H9 (cell line): Measurements from ENCODE around the gene KCNJ16. TPM values are rescaled to one million over a fixed set of nuclear protein-coding genes. Genes with fewer than 3 reads are reported as not detected.

Experiments
- DNase-seq: peaks from one replicate; pipeline ENCODE4 v3.0.0-alpha.2; 2017
- H2AFZ ChIP-seq: one replicate; pipeline ENCODE4 v1.6.1; 2013; ENCODE audit warnings: mild to moderate bottlenecking, low read length, control low read depth, moderate library complexity
- H2AK5ac ChIP-seq: 2 replicates; pipeline ENCODE4 v1.6.1; 2013; ENCODE audit warnings: low read length, control low read depth, mixed read lengths; ENCODE audit not compliant: insufficient read length
- H2BK120ac ChIP-seq: one replicate; pipeline ENCODE4 v1.6.1; 2013; ENCODE audit warnings: low read depth, mild to moderate bottlenecking, low read length, control low read depth, inconsistent platforms; ENCODE audit not compliant: poor library complexity, severe bottlenecking
- H2BK12ac ChIP-seq: 2 replicates; pipeline ENCODE4 v1.6.1; 2013; ENCODE audit warnings: low read length, control low read depth, mixed read lengths, low read depth; ENCODE audit not compliant: insufficient read length
- H2BK15ac ChIP-seq: 2 replicates; pipeline ENCODE4 v1.6.1; 2013; ENCODE audit warnings: low read depth, low read length, control low read depth
- H2BK20ac ChIP-seq: one replicate; pipeline ENCODE4 v1.6.1; 2013; ENCODE audit warnings: low read depth, mild to moderate bottlenecking, low read length, control low read depth, inconsistent platforms; ENCODE audit not compliant: poor library complexity, severe bottlenecking
- H2BK5ac ChIP-seq: 2 replicates; pipeline ENCODE4 v1.6.1; 2013; ENCODE audit warnings: low read length, control low read depth, mixed read lengths; ENCODE audit not compliant: insufficient read length
- H3K14ac ChIP-seq: 2 replicates; pipeline ENCODE4 v1.6.1; 2013; ENCODE audit warnings: low read length, control low read depth; ENCODE audit not compliant: insufficient read depth
- H3K18ac ChIP-seq: 2 replicates; pipeline ENCODE4 v1.6.1; 2013; ENCODE audit warnings: low read depth, mild to moderate bottlenecking, mixed read lengths, low read length, control low read depth; ENCODE audit not compliant: insufficient read length
- H3K23ac ChIP-seq: 2 replicates; pipeline ENCODE4 v1.6.1; 2013; ENCODE audit warnings: low read length, control low read depth, mixed read lengths, low read depth; ENCODE audit not compliant: insufficient read length
- H3K23me2 ChIP-seq: 2 replicates; pipeline ENCODE4 v1.6.1; 2013; ENCODE audit warnings: low read depth, mild to moderate bottlenecking, mixed read lengths, low read length, control low read depth; ENCODE audit not compliant: insufficient read length, poor library complexity, severe bottlenecking
- H3K27ac ChIP-seq: 2 replicates; pipeline ENCODE4 v1.5.1; 2013; ENCODE audit warnings: low read length, control low read depth, mixed read lengths, low read depth; ENCODE audit not compliant: insufficient read length
- H3K27me3 ChIP-seq: 2 replicates; pipeline ENCODE4 v1.6.1; 2013; ENCODE audit warnings: low read length, control low read depth, inconsistent platforms; ENCODE audit not compliant: insufficient read depth
- H3K4ac ChIP-seq: 2 replicates; pipeline ENCODE4 v1.6.1; 2013; ENCODE audit warnings: low read depth, mild to moderate bottlenecking, control low read depth, inconsistent platforms, low read length, moderate library complexity
- H3K4me1 ChIP-seq: 2 replicates; pipeline ENCODE4 v1.6.1; 2013; ENCODE audit warnings: low read length, control low read depth, inconsistent platforms; ENCODE audit not compliant: insufficient read depth
- H3K4me2 ChIP-seq: 2 replicates; pipeline ENCODE4 v1.6.1; 2013; ENCODE audit warnings: low read length, control low read depth, mixed read lengths; ENCODE audit not compliant: insufficient read length, insufficient read depth
- H3K56ac ChIP-seq: 2 replicates; pipeline ENCODE4 v1.6.1; 2013; ENCODE audit warnings: low read depth, mild to moderate bottlenecking, mixed read lengths, low read length, control low read depth; ENCODE audit not compliant: insufficient read length
- H3K79me1 ChIP-seq: 2 replicates; pipeline ENCODE4 v1.6.1; 2013; ENCODE audit warnings: low read depth, mild to moderate bottlenecking, moderate library complexity, low read length, control low read depth, inconsistent platforms; ENCODE audit not compliant: insufficient read depth, poor library complexity, severe bottlenecking
- H3K79me2 ChIP-seq: 2 replicates; pipeline ENCODE4 v1.6.1; 2013; ENCODE audit warnings: low read length, control low read depth, inconsistent platforms; ENCODE audit not compliant: insufficient read depth
- H3K9ac ChIP-seq: 2 replicates; pipeline ENCODE4 v1.6.1; 2013; ENCODE audit warnings: low read length, control low read depth, mixed read lengths; ENCODE audit not compliant: insufficient read length; ENCODE audit errors: extremely low read depth
- H3K9me3 ChIP-seq: one replicate; pipeline ENCODE4 v1.6.1; 2013; ENCODE audit warnings: low read depth, low read length, inconsistent platforms; ENCODE audit not compliant: control insufficient read depth
- H3T11ph ChIP-seq: one replicate; pipeline ENCODE4 v1.6.1; 2013; ENCODE audit warnings: mild to moderate bottlenecking, low read length, control low read depth, inconsistent platforms
- H4K20me1 ChIP-seq: one replicate; pipeline ENCODE4 v1.6.1; 2013; ENCODE audit not compliant: control insufficient read depth, insufficient read length, insufficient read depth
- H4K5ac ChIP-seq: 2 replicates; pipeline ENCODE4 v1.6.1; 2013; ENCODE audit warnings: low read depth, mild to moderate bottlenecking, mixed read lengths, low read length, control low read depth; ENCODE audit not compliant: insufficient read length
- H4K8ac ChIP-seq: replicated peaks from 2 replicates; pipeline ENCODE4 v1.6.1; 2013; ENCODE audit warnings: low read length, control low read depth, mixed read lengths, low read depth; ENCODE audit not compliant: insufficient read length
- H4K91ac ChIP-seq: 2 replicates; pipeline ENCODE4 v1.6.1; 2013; ENCODE audit warnings: low read depth, mild to moderate bottlenecking, moderate library complexity, mixed read lengths, low read length, control low read depth; ENCODE audit not compliant: insufficient read length
- H3K27ac Mint-ChIP-seq, 3 experiments: 2 replicates in 2 of 3; 3 replicates in 1 of 3; pipeline ENCODE4 v1.8.0; 2020 to 2021; ENCODE audit warnings: mixed read lengths in 3 of 3, mild to moderate bottlenecking in 1 of 3, moderate library complexity in 1 of 3
- H3K27me3 Mint-ChIP-seq: 2 replicates; pipeline ENCODE4 v1.8.0; 2021; ENCODE audit warnings: low read depth, mild to moderate bottlenecking, moderate library complexity, mixed read lengths
- H3K36me3 Mint-ChIP-seq, 3 experiments: 2 replicates in 2 of 3; 3 replicates in 1 of 3; pipeline ENCODE4 v1.8.0; 2020 to 2021; ENCODE audit warnings: low read depth in 3 of 3, mixed read lengths in 3 of 3; ENCODE audit not compliant: insufficient read depth in 1 of 3
- H3K4me1 Mint-ChIP-seq, 2 experiments: 2 replicates each; pipeline ENCODE4 v1.8.0; 2020; ENCODE audit warnings: mixed read lengths in 2 of 2
- H3K4me3 Mint-ChIP-seq, 2 experiments: 2 replicates in 1 of 2; 3 replicates in 1 of 2; pipeline ENCODE4 v1.8.0; 2020 to 2021; ENCODE audit warnings: mild to moderate bottlenecking in 2 of 2, mixed read lengths in 2 of 2, moderate library complexity in 1 of 2
- H3K9me3 Mint-ChIP-seq, 2 experiments: 2 replicates in 1 of 2; 3 replicates in 1 of 2; pipeline ENCODE4 v1.8.0; 2020; ENCODE audit warnings: mild to moderate bottlenecking in 2 of 2, mixed read lengths in 2 of 2, moderate library complexity in 1 of 2
- CTCF ChIP-seq: fragments of 200-600 bp; sonication (generic); conservative IDR thresholded peaks from 3 replicates; pipeline ENCODE4 v1.8.0; 2021; ENCODE audit warnings: antibody characterized with exemption, mild to moderate bottlenecking
- WGBS: extraction: QIAGEN DNeasy Blood & Tissue Kit; methylation state at CpG from one replicate; pipeline ENCODE4 v1.1.7; 2013; ENCODE audit warnings: missing lambda C conversion rate, low lambda C conversion rate, mixed read lengths; ENCODE audit not compliant: insufficient read length; ENCODE audit errors: extremely low coverage; 5-methylcytosine and 5-hydroxymethylcytosine counted together
- total RNA-seq: library from RNA; stranded (reverse); gene quantifications from 2 replicates; pipeline ENCODE4 v1.2.1, GENCODE V29; 2021

KCNJ16 gene
- total RNA-seq, 1 experiment from 2014 or later, result not detected

GRCh38 chr17:70139449-70139993 is 64.5 kb downstream of the KCNJ16 start:
- Histone ChIP-seq H2BK15ac (no peak overlapping the region), H3K9ac (no peak overlapping the region), H3K18ac (no peak overlapping the region), H4K20me1 (no peaks in the 10 kb centered on the region), H2AFZ (no peak overlapping the region), H4K8ac (no peak overlapping the region), H3K79me2 (no peaks in the 10 kb centered on the region), H4K5ac (no peak overlapping the region), H2BK120ac (no peak overlapping the region), H2BK5ac (no peak overlapping the region), H3K27ac (no peak overlapping the region), H4K91ac (no peak overlapping the region), H3K4me1 (no peaks in the 10 kb centered on the region; the same call in 1 of the 2 replicates), H3K23ac (no peak overlapping the region), H3K4ac (no peak overlapping the region), H3T11ph (no peak overlapping the region), H3K27me3 (no peaks in the 10 kb centered on the region), H3K9me3 (no peaks in the 10 kb centered on the region), H2BK20ac (no peak overlapping the region), H2AK5ac (no peak overlapping the region), H3K4me2 (no peak overlapping the region), H2BK12ac (no peak overlapping the region), H3K23me2 (no peaks in the 10 kb centered on the region), H3K14ac (no peak overlapping the region), H3K56ac (no peak overlapping the region), H3K79me1 (no peaks in the 10 kb centered on the region)
- H3K9me3 Mint-ChIP-seq, result no peaks in the 10 kb centered on the region
- H3K27ac Mint-ChIP-seq, result no peak overlapping the region
- DNase-seq, result no peak
- H3K4me1 Mint-ChIP-seq, result peaks cover 8 to 15% of the 10 kb centered on the region in 2 experiments
- H3K4me3 Mint-ChIP-seq, result no peak overlapping the region
- no peak for TF ChIP-seq CTCF
- no peaks in the 10 kb centered on the region for H3K36me3 Mint-ChIP-seq
- WGBS, result no CpG with 5 or more reads among the region's 3 CpGs
- H3K27me3 Mint-ChIP-seq, result no peaks in the 10 kb centered on the region; the same call in 1 of the 2 replicates
